HG03159 (cell line): Measurements from ENCODE around the gene CELF1.
A peak's percentile ranks its signal among the peaks of the same experiment; 100 is the strongest.
"Not testable (repeated sequence)": the region's sequence is repeated elsewhere in the genome, so short reads cannot be mapped to it uniquely, and the experiment has no call there.

ENCODE experiments used
- ATAC-seq: cut with Tn5 transposase; IDR thresholded peaks from one replicate; pipeline ENCODE4 v1.9.1; 2021; ENCODE audit warnings: mild to moderate bottlenecking, moderate library complexity; ENCODE audit not compliant: unreplicated experiment

The CELF1 gene

GRCh38 chr11:47577460-47578041 is 24.6 kb upstream of the CELF1 start:
- no peak for ATAC-seq

- no peak for ATAC-seq
Observed at GRCh38 chr11:47573321-47573720, 20.4 kb upstream of the CELF1 start.

DNA sequence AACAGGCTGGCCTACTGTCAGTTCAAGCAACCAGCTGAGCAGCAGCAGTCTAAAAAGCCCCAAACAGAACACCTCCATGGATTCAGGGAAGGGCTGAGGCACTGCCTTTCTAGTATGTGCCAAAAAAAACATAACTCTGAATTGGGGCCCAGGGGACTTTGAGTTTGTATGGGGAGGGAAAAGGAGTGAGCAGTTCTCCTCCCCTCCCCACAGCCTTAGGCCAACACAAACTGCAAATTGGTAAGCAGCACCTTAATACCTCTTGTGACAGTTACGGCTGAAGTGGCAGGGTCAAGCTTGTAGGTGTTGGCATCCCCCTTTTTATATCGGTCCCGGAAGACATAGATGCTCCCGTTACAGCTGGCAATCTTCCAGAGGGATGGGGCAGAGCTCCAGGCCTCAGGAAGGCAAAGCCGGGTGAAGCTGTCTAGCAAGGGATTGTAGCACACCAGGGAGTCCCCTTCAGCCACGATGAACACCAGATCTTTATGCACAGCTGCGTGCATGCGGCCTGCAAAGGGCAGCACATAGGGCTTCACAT is 19.9 kb upstream of the CELF1 start:
- no peak for ATAC-seq

DNA sequence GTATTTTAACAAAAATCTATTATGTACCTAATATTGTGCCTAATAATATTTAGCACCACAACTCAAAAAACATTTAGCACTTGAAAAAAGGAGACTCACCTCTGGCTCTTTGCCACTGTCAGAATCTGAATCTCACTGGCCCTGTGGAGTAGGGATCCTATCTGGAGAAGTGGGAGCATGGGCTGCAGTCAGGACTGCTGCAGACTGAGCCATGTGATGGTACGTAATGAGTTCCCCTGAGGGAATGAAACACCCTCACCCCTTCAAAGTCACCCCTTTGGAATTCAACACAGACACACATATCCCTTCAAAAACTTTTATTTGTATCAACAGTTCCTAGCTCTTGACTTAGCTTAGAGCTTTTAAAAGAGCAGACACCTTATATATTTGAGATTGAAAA is 19.0 kb upstream of the CELF1 start:
- ATAC-seq, result no peak

DNA sequence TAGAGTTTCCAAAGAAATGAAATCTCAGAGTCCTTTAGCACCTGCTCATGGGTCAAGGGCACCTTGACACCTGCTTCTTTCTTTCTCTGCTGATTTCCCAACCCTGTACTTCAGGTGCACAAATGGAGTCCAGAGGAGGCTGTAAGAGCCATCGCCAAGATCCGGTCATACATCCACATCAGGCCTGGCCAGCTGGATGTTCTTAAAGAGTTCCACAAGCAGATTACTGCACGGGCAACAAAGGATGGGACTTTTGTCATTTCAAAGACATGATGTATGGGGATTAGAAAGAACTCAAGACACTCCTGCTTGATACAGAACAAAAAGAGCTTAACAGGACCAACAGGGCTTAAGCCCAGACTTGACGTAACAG is 18.4 kb upstream of the CELF1 start:
- ATAC-seq, result no peak

DNA sequence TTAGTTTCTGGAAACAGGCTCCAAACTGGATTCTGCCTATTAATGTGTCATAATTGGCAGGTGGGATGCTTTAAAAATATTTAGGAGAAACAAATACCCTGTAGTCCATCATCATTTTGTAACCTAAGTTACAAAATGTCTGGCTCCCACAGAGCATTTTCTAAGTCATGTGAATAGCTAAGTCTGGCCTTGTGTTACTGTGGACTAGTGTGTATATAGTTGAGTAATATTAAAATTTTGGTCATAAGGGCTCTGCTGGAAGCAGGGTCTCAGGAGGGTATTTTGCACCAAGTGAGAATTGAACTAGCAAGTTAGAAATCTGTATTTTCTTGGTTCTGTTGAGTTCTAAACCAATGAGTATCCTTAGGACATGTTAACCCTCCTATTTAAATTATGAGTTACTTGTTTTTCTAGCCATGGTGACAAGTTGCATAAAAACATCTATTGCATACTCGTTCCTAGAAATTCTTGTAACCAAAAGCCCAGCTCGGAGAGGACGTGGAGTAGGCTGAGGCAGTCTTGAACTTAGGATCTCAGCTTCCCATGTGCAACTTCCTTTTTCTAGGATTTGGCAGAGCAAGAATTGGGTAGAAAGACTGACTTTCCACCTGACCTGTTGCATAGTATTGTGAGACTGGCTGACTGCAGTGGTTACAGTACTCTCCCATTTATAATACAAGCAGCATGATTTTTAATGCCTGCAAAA is 17.9 kb upstream of the CELF1 start:
- no peak for ATAC-seq

- ATAC-seq, result no peak
Observed at GRCh38 chr11:47569646-47570045, 16.7 kb upstream of the CELF1 start.

- ATAC-seq, result no peak
Observed at GRCh38 chr11:47566149-47566698, 13.3 kb upstream of the CELF1 start.

DNA sequence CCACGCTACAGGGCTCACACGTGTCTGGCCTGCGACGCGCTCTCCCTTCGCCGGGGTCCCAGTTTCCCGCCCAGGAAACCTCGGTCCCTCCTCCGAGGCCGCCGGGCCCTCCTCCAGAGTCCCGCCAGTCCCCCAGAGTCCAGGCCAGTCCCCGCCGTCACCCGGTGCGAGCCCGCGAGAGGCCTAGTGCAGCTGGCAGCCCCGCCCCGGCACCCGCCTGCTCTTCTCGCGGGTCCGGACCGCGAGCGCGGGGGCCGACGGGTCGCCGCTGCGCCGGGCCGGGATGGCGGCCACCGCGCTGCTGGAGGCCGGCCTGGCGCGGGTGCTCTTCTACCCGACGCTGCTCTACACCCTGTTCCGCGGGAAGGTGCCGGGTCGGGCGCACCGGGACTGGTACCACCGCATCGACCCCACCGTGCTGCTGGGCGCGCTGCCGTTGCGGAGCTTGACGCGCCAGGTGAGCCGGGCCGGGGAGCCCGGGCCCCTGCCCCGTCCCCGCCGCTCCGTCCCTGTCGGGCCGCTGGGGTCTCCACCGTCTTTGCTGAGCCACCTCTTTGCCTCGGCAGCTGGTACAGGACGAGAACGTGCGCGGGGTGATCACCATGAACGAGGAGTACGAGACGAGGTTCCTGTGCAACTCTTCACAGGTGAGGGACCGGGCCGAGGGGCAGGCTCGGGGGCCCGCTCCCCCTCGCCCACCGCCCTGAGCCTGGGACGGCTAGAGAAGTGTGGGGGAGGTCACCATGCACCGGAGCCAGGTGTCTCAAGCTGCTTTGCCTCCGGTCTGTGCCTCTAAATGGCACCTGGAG is 12.6 kb upstream of the CELF1 start, which contains the start of gene PTPMT1:
PTPMT1 (plus strand) TSS at position 260 of the 809 bp plus-strand sequence; CDS start at position 284, 24 bp downstream.
- ATAC-seq, result peak; percentile 85

GRCh38 chr11:47564933-47565339 is 12.0 kb upstream of the CELF1 start:
- no peak for ATAC-seq

- ATAC-seq, result not testable (repeated sequence)
Observed at GRCh38 chr11:47564366-47564765, 11.4 kb upstream of the CELF1 start.

- ATAC-seq, result not testable (repeated sequence)
Observed at GRCh38 chr11:47562393-47562792, 9.5 kb upstream of the CELF1 start.

- no peak for ATAC-seq
Observed at GRCh38 chr11:47560426-47560825, 7.5 kb upstream of the CELF1 start.

DNA sequence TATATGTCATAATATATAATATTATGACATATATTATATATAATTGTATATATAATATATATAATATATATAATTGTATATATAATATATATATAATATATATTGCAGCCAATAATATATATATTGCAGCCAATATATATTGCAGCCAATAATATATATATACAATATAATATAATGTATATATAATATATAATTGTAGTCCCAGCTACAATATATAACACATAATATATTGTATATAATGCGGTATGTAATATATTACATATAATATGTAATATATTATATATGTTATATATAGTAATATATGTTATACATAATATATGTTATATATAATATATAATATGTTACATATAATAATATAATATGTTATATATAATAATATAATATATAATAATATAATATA is 5.8 kb upstream of the CELF1 start:
- no peak for ATAC-seq

- not testable (repeated sequence) for ATAC-seq
Observed at GRCh38 chr11:47557004-47557403, 4.1 kb upstream of the CELF1 start.

DNA sequence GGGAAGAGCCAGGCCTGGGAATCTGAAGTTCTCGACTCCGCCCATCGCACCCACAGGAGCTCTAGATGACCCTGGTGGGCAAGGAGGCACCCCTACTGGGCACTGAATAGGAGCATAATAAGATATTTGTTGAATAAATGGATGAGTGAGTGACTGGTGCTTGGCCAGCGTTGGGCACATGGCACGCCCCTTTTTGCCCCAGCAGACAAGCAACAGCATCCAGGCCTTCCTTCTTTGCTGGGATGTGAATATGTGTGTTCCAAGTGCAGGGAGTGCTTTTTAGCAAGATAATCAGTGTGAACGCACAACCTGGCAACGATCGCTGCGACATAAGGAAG is 443 bp upstream of the CELF1 start:
- ATAC-seq, result peak; percentile 29

- ATAC-seq, result peak; percentile 3
Observed at GRCh38 chr11:47552056-47552565, 821 bp downstream of the CELF1 start.

DNA sequence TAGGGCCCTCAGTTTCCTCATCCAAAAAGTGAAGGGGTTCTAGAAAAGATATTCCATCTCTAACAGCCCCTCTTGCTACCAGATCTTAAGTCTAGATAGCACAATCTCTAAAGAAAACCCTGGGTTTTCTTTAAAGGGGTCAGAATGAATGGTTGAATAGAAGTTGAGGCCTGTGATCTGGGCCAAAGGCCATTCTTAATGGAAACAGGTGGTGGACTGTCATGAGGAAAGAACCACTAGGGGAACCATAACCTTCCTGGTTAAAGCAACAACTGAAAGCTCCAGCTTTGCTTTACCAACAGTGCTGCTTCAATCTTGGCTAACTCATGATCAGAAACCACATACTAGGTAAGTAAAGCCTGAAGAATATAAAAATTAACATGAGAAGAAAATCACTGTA is 1.8 kb downstream of the CELF1 start:
- no peak for ATAC-seq

DNA sequence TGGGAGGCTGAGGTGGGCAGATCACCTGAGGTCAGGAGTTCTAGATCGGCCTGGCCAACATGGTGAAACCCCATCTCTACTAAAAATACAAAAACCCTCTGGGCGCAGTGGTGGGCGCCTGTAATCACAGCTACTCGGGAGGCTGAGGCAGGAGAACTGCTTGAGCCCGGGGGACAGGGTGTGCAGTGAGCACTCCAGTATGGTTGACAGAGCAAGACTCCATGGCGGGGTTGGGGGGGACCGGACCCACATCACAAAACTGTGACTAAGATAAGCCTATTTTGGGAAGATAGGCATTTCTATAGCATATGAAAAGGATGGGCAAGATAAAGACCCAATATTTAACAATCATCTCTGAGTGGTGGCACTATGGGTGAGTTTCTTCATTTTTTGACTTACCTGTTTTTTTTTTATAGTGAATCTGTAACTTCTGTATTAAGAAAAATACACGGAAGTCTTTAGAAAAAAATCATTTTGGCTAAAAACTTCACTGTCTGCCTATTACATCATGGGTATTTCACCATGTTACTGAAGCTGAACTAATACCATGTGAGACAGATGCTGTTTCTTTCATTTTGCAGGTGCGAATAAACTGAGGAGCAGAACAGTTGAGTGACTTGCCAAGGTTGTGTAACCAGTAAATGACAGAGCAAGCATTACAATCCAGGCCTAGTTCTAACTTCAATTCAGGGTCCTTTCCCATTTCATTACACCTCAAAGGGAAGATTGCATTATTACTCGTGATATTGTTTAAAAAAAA is 2.5 kb downstream of the CELF1 start:
- ATAC-seq, result no peak

DNA sequence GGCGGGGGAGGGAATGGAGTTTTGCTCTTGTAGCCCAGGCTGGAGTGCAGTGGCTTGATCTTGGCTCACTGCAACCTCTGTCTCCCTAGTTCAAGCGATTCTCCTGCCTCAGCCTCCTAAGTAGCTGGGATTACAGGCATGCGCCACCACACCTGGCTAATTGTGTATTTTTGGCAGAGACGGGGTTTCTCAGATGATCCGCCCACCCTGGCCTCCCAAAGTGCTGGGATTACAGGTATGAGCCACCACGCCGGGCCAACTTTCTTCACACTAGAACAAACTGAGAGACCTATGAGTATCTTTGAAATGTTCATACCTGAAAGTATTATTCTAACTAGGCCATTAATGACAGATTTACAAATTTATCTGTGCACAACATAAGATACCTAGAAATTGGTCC is 6.7 kb downstream of the CELF1 start:
- ATAC-seq, result not testable (repeated sequence)
